HEK293 (cell line): ENCODE measurements around the gene EVI2B.
"Not testable (repeated sequence)": the region's sequence is repeated elsewhere in the genome, so short reads cannot be mapped to it uniquely, and the experiment has no call there.

Experiments
- CTCF ChIA-PET: fragments of 350-600 bp; formaldehyde crosslinking; extraction: SDS; loops from one replicate; lab custom pipeline; 2021; ENCODE audit warnings: antibody characterized with exemption; lab: Yijun Ruan, JAX
- POLR2A ChIA-PET: fragments of 300-600 bp; formaldehyde crosslinking; extraction: SDS; loops from one replicate; lab custom pipeline; 2020; ENCODE audit warnings: antibody characterized with exemption, inconsistent platforms; lab: Yijun Ruan, JAX
- H3K27ac ChIP-seq: fragments of 200-500 bp; sonication (Bioruptor generic); 2 replicates; pipeline ENCODE4 v1.5.1; 2014; ENCODE audit warnings: low read depth, low read length, control low read depth, inconsistent platforms; ENCODE audit errors: extremely low read depth
- H3K36me3 ChIP-seq, 2 experiments: fragments of 200-500 bp in 1 of 2; sonication (Bioruptor generic) in 1 of 2; 1 replicate in 1 of 2; 2 replicates in 1 of 2; pipeline ENCODE4 v1.5.1; 2014 to 2017; ENCODE audit warnings: inconsistent platforms in 2 of 2, low read length in 2 of 2; ENCODE audit not compliant: control insufficient read depth in 2 of 2, insufficient read depth in 1 of 2
- H3K4me1 ChIP-seq: fragments of 200-500 bp; sonication (Bioruptor generic); 2 replicates; pipeline ENCODE4 v1.5.1; 2014; ENCODE audit warnings: mild to moderate bottlenecking, low read length, inconsistent platforms; ENCODE audit not compliant: control insufficient read depth, insufficient read depth
- H3K4me3 ChIP-seq: 2 replicates; pipeline ENCODE4 v1.5.1; 2011; ENCODE audit warnings: low read depth, mild to moderate bottlenecking, control low read depth, low read length, moderate library complexity
- H3K9me3 ChIP-seq: fragments of 200-500 bp; sonication (Bioruptor generic); 2 replicates; pipeline ENCODE4 v1.5.1; 2014; ENCODE audit warnings: low read depth, low read length, inconsistent platforms; ENCODE audit not compliant: control insufficient read depth, insufficient read depth
- FEZF1 ChIP-seq: fragments of 450-650 bp; formaldehyde crosslinking; IDR thresholded peaks from 2 replicates; pipeline ENCODE4 v1.5.1; 2016; ENCODE audit warnings: missing biosample characterization, missing genetic modification characterization
- HOXD13 ChIP-seq: sonication (generic); formaldehyde crosslinking; IDR thresholded peaks from 2 replicates; pipeline ENCODE4 v1.8.0; 2022; ENCODE audit warnings: missing genetic modification reagents, borderline replicate concordance
- KLF10 ChIP-seq: fragments of 450-650 bp; IDR thresholded peaks from 2 replicates; pipeline ENCODE4 v1.5.1; 2018; ENCODE audit warnings: missing biosample characterization, mild to moderate bottlenecking, missing genetic modification characterization
- OSR2 ChIP-seq: fragments of 450-650 bp; formaldehyde crosslinking; IDR thresholded peaks from 2 replicates; pipeline ENCODE4 v1.5.1; 2016; ENCODE audit warnings: missing biosample characterization, missing genetic modification characterization
- RBAK ChIP-seq: fragments of 450-650 bp; formaldehyde crosslinking; IDR thresholded peaks from 2 replicates; pipeline ENCODE4 v1.5.1; 2016; ENCODE audit warnings: missing biosample characterization, missing genetic modification characterization
- ZFP3 ChIP-seq: fragments of 450-650 bp; formaldehyde crosslinking; IDR thresholded peaks from 2 replicates; pipeline ENCODE4 v1.5.1; 2016; ENCODE audit warnings: low read depth, missing biosample characterization, missing genetic modification characterization
- ZNF157 ChIP-seq: fragments of 450-650 bp; formaldehyde crosslinking; IDR thresholded peaks from 2 replicates; pipeline ENCODE4 v1.5.1; 2016; ENCODE audit warnings: missing biosample characterization, missing genetic modification characterization
- ZNF354C ChIP-seq: fragments of 450-650 bp; formaldehyde crosslinking; IDR thresholded peaks from 2 replicates; pipeline ENCODE4 v1.5.1; 2016; ENCODE audit warnings: missing biosample characterization, missing genetic modification characterization, low read depth, borderline replicate concordance
- ZNF530 ChIP-seq: fragments of 450-650 bp; formaldehyde crosslinking; IDR thresholded peaks from 2 replicates; pipeline ENCODE4 v1.5.1; 2016; ENCODE audit warnings: low read depth, missing biosample characterization, missing genetic modification characterization
- ZNF610 ChIP-seq: fragments of 450-650 bp; formaldehyde crosslinking; IDR thresholded peaks from 2 replicates; pipeline ENCODE4 v1.5.1; 2016; ENCODE audit warnings: missing biosample characterization, missing genetic modification characterization, borderline replicate concordance
- ZNF626 ChIP-seq: fragments of 450-650 bp; sonication (Bioruptor Pico); formaldehyde crosslinking; IDR thresholded peaks from 2 replicates; pipeline ENCODE4 v1.5.1; 2018; ENCODE audit warnings: missing biosample characterization, missing genetic modification characterization, inconsistent platforms
- ZNF660 ChIP-seq: fragments of 450-650 bp; IDR thresholded peaks from 2 replicates; pipeline ENCODE4 v1.5.1; 2018; ENCODE audit warnings: missing biosample characterization, mild to moderate bottlenecking, missing genetic modification characterization
- ZNF670 ChIP-seq: fragments of 450-650 bp; formaldehyde crosslinking; IDR thresholded peaks from 2 replicates; pipeline ENCODE4 v1.5.1; 2016; ENCODE audit warnings: missing biosample characterization, missing genetic modification characterization, low read depth
- ZNF747 ChIP-seq: fragments of 450-650 bp; formaldehyde crosslinking; IDR thresholded peaks from 2 replicates; pipeline ENCODE4 v1.5.1; 2016; ENCODE audit warnings: missing biosample characterization, missing genetic modification characterization
- TF ChIP-seq, protein P1 (sequence below): fragments of 450-650 bp; formaldehyde crosslinking; IDR thresholded peaks from 2 replicates; pipeline ENCODE4 v1.5.1; 2016; ENCODE audit warnings: missing biosample characterization, missing genetic modification characterization
- TF ChIP-seq, protein P2 (sequence below): fragments of 450-650 bp; formaldehyde crosslinking; IDR thresholded peaks from 2 replicates; pipeline ENCODE4 v1.5.1; 2016; ENCODE audit warnings: missing biosample characterization, missing genetic modification characterization
- TF ChIP-seq, protein P3 (sequence below): fragments of 450-650 bp; formaldehyde crosslinking; IDR thresholded peaks from 2 replicates; pipeline ENCODE4 v1.5.1; 2016; ENCODE audit warnings: missing biosample characterization, missing genetic modification characterization

Gene EVI2B

DNA sequence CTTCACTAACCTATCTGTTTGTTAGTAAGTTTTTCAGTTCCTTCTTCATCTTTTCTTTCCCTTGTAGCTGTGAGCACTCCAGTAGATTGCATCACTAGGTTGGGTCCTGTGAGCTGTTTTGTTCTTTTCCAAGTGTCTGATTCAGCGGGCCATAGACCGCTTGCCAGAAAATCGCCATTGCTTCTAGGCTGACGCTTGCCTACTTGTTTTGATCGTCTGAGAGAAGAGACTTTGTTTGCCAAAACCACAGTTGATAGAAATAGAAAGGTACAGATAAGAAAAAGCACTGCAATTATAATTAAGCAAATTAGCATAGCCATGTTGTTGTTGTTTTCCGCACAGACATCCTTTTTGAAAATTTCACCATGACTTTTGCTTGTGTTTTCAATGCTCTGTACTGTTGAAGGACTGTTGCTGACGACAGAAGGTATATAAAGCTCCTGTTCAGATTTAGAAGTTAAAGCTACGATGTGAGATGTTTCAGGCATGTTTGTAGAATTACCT lies 4.5 kb upstream of the EVI2B start (continued):
- TF ChIP-seq HOXD13 (CRISPR knock-in tag) (no peak), ZNF747 (tag by site-specific recombination) (no peak), ZNF354C (tag by site-specific recombination) (no peak)

DNA sequence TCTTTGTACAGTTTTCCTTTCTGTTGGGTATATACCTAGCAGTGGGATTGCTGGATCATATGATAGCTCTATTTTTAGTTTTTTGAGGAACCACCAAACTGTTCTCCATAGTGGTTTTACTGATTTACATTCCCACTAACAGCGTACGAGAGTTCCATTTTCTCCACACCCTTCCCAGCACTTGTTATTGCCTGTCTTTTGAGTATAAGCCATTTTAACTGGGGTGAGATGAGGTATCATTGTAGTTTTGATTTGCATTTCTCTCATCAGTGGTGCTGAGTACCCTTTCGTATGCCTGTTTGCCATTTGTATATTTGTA lies 887 bp upstream of the EVI2B start:
- ChIA-PET CTCF (no interaction called here), POLR2A (no interaction called here)
- Histone ChIP-seq H3K36me3 (no peaks in the 10 kb centered on the region; a peak in 1 of 3 replicates), H3K9me3 (no peaks in the 10 kb centered on the region), H3K27ac (no peak overlapping the region), H3K4me1 (peaks cover 5% of the 10 kb centered on the region; the same call in 1 of the 2 replicates), H3K4me3 (no peak overlapping the region)
- TF ChIP-seq ZNF610 (tag by site-specific recombination) (no peak), OSR2 (no peak), ZNF670 (tag by site-specific recombination) (no peak), KLF10 (tag by site-specific recombination) (no peak), ZNF626 (tag by site-specific recombination) (no peak), RBAK (tag by site-specific recombination) (no peak), ZFP3 (tag by site-specific recombination) (no peak)
- TF ChIP-seq, protein P1, sequence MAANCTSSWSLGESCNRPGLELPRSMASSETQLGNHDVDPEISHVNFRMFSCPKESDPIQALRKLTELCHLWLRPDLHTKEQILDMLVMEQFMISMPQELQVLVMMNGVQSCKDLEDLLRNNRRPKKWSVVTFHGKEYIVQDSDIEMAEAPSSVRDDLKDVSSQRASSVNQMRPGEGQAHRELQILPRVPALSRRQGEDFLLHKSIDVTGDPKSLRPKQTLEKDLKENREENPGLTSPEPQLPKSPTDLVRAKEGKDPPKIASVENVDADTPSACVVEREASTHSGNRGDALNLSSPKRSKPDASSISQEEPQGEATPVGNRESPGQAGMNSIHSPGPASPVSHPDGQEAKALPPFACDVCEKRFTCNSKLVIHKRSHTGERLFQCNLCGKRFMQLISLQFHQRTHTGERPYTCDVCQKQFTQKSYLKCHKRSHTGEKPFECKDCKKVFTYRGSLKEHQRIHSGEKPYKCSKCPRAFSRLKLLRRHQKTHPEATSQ (tag by site-specific recombination): no peak
- TF ChIP-seq, protein P2, sequence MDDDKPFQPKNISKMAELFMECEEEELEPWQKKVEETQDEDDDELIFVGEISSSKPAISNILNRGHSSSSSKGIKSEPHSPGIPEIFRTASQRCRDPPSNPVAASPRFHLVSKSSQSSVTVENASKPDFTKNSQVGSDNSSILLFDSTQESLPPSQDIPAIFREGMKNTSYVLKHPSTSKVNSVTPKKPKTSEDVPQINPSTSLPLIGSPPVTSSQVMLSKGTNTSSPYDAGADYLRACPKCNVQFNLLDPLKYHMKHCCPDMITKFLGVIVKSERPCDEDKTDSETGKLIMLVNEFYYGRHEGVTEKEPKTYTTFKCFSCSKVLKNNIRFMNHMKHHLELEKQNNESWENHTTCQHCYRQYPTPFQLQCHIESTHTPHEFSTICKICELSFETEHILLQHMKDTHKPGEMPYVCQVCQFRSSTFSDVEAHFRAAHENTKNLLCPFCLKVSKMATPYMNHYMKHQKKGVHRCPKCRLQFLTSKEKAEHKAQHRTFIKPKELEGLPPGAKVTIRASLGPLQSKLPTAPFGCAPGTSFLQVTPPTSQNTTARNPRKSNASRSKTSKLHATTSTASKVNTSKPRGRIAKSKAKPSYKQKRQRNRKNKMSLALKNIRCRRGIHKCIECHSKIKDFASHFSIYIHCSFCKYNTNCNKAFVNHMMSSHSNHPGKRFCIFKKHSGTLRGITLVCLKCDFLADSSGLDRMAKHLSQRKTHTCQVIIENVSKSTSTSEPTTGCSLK (tag by site-specific recombination): no peak

DNA sequence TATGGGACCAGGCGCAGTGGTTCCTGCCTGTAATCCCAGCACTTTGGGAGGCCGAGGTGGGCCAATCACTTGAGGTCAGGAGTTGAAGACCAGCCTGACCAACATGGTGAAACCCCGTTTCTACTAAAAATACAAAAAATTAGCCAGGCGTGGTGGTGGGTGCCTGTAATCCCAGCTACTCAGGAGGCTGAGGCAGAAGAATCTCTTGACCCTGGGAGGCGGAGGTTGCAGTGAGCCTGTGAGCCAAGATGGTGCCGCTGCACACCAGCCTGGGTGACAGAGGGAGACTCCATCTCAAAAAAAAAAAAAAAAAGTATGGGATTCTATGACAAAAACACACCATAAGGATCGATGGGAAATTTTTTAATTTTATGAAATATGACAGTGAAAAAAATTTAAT lies 1.6 kb downstream of the EVI2B start:
- H3K9me3 ChIP-seq, H3K4me3 ChIP-seq, H3K27ac ChIP-seq, H3K4me1 ChIP-seq, POLR2A ChIA-PET, H3K36me3 ChIP-seq: not testable (repeated sequence)
- CTCF ChIA-PET: interaction anchor here (1.0 kb wide), 1 partner anchor 28 kb away, joined by 3 read pairs; no protein-coding TSS in a partner anchor

DNA sequence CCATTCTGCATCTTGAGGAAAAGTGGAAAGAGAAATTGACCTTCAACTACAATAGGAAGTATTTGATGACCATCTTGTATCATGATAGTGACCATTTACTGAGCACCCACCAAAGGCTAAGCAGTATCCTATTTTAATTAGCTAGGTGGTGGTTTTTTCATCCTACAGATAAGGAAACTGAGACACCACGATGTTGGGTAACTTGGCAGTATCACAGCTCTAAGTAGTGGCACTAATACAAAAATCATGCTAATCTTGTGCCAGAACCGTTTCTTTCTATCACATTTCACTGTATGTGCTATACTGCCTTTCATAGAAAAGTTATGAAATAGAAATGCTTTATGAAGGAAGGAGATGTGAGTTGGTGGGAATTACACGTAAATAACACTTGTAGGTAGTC lies 2.3 kb downstream of the EVI2B start:
- TF ChIP-seq ZNF530 (tag by site-specific recombination) (no peak), FEZF1 (no peak), ZNF157 (no peak), ZNF660 (no peak), ZNF354C (tag by site-specific recombination) (no peak)
- TF ChIP-seq, protein P3, sequence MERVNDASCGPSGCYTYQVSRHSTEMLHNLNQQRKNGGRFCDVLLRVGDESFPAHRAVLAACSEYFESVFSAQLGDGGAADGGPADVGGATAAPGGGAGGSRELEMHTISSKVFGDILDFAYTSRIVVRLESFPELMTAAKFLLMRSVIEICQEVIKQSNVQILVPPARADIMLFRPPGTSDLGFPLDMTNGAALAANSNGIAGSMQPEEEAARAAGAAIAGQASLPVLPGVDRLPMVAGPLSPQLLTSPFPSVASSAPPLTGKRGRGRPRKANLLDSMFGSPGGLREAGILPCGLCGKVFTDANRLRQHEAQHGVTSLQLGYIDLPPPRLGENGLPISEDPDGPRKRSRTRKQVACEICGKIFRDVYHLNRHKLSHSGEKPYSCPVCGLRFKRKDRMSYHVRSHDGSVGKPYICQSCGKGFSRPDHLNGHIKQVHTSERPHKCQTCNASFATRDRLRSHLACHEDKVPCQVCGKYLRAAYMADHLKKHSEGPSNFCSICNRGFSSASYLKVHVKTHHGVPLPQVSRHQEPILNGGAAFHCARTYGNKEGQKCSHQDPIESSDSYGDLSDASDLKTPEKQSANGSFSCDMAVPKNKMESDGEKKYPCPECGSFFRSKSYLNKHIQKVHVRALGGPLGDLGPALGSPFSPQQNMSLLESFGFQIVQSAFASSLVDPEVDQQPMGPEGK (tag by site-specific recombination): no peak
- peaks cover 3% of the 10 kb centered on the region; the same call in 1 of the 2 replicates for H3K4me1 ChIP-seq
- ChIA-PET POLR2A (no interaction called here), CTCF (interaction anchor here (1.0 kb wide), 1 partner anchor 29 kb away, joined by 3 read pairs; no protein-coding TSS in a partner anchor)
- no peak overlapping the region for H3K4me3 ChIP-seq
- no peaks in the 10 kb centered on the region; a peak in 1 of 3 replicates for H3K36me3 ChIP-seq
- H3K9me3 ChIP-seq: no peaks in the 10 kb centered on the region
- no peak overlapping the region for H3K27ac ChIP-seq
